IMR-90 (cell line): ENCODE results near the gene STAM. TPM values are rescaled to one million over a fixed set of nuclear protein-coding genes. Genes with fewer than 3 reads are reported as not detected.
A peak's percentile ranks its signal among the peaks of the same experiment; 100 is the strongest.

ENCODE experiments used
- ATAC-seq: fragments of 200-7000 bp; cut with Tn5 transposase; 2 replicates; pipeline ENCODE4 v1.9.1; 2020; ENCODE audit warnings: low read depth, mild to moderate bottlenecking, moderate library complexity
- BruUV-seq: library from RNA; stranded (reverse); fragments of 400-500 nt; replicated peaks from 2 replicates; lab custom pipeline; 2021; lab: Mats Ljungman, UMichigan
- CTCF ChIA-PET: fragments of 300-600 bp; formaldehyde crosslinking; extraction: SDS; loops from one replicate; lab custom pipeline; 2021; ENCODE audit warnings: antibody characterized with exemption; lab: Yijun Ruan, JAX
- POLR2A ChIA-PET: fragments of 300-600 bp; sonication (Branson Sonifier 250); formaldehyde crosslinking; loops from one replicate; lab custom pipeline; 2022; ENCODE audit warnings: antibody characterized with exemption; ENCODE audit not compliant: unreplicated experiment; lab: Charles Lee
- DNase-seq: peaks from one replicate; pipeline ENCODE4 v3.0.0; 2013
- H2AFZ ChIP-seq: replicated peaks from 2 replicates; pipeline ENCODE3; 2013; ENCODE audit warnings: low read length, mild to moderate bottlenecking; ENCODE audit not compliant: poor library complexity
- H2AK5ac ChIP-seq: 2 replicates; pipeline ENCODE4 v1.6.1; 2013; ENCODE audit warnings: low read depth, low read length, inconsistent platforms
- H2AK9ac ChIP-seq: replicated peaks from 2 replicates; pipeline ENCODE3; 2013; ENCODE audit warnings: mild to moderate bottlenecking, low read depth, low read length, moderate library complexity; ENCODE audit not compliant: poor library complexity
- H2BK120ac ChIP-seq: 2 replicates; pipeline ENCODE4 v1.6.1; 2013; ENCODE audit warnings: low read depth, low read length, inconsistent platforms
- H2BK15ac ChIP-seq: 3 replicates; pipeline ENCODE4 v1.6.1; 2013; ENCODE audit warnings: low read depth, low read length, inconsistent platforms
- H2BK20ac ChIP-seq: 2 replicates; pipeline ENCODE4 v1.6.1; 2013; ENCODE audit warnings: low read depth, mild to moderate bottlenecking, inconsistent platforms, low read length, moderate library complexity
- H2BK5ac ChIP-seq: 2 replicates; pipeline ENCODE4 v1.6.1; 2013; ENCODE audit warnings: mild to moderate bottlenecking, low read depth, low read length, inconsistent platforms; ENCODE audit not compliant: poor library complexity, severe bottlenecking
- H3K14ac ChIP-seq: replicated peaks from 2 replicates; pipeline ENCODE4 v1.6.1; 2013; ENCODE audit warnings: low read depth, low read length, inconsistent platforms
- H3K18ac ChIP-seq: 2 replicates; pipeline ENCODE4 v1.6.1; 2013; ENCODE audit warnings: low read depth, low read length, control low read depth
- H3K23ac ChIP-seq: 2 replicates; pipeline ENCODE4 v1.6.1; 2013; ENCODE audit warnings: low read depth, low read length, inconsistent platforms
- H3K27ac ChIP-seq: 2 replicates; pipeline ENCODE4 v1.5.1; 2013; ENCODE audit warnings: mild to moderate bottlenecking, control low read depth, low read length; ENCODE audit not compliant: insufficient read depth
- H3K27me3 ChIP-seq: 2 replicates; pipeline ENCODE4 v1.6.1; 2013; ENCODE audit warnings: low read length; ENCODE audit not compliant: control insufficient read depth, insufficient read depth
- H3K36me3 ChIP-seq: 2 replicates; pipeline ENCODE4 v1.6.1; 2013; ENCODE audit warnings: low read length, mixed read lengths; ENCODE audit not compliant: control insufficient read depth, insufficient read depth
- H3K4ac ChIP-seq: 2 replicates; pipeline ENCODE4 v1.6.1; 2013; ENCODE audit warnings: low read depth, low read length, inconsistent platforms
- H3K4me1 ChIP-seq: 2 replicates; pipeline ENCODE4 v1.6.1; 2013; ENCODE audit warnings: low read length, mixed read lengths; ENCODE audit not compliant: control insufficient read depth, insufficient read depth
- H3K4me2 ChIP-seq: 2 replicates; pipeline ENCODE4 v1.6.1; 2013; ENCODE audit warnings: low read depth, mild to moderate bottlenecking, control low read depth, low read length, moderate library complexity
- H3K4me3 ChIP-seq: 2 replicates; pipeline ENCODE4 v1.5.1; 2013; ENCODE audit warnings: low read depth, mild to moderate bottlenecking, control low read depth, low read length, moderate library complexity; ENCODE audit not compliant: insufficient read depth
- H3K56ac ChIP-seq: 2 replicates; pipeline ENCODE4 v1.6.1; 2013; ENCODE audit warnings: low read length, inconsistent platforms; ENCODE audit not compliant: insufficient read depth; ENCODE audit errors: extremely low read depth
- H3K79me1 ChIP-seq, 2 experiments: 2 replicates each; pipeline ENCODE4 v1.6.1; 2013; ENCODE audit warnings: low read length in 2 of 2, inconsistent platforms in 1 of 2, low read depth in 1 of 2
- H3K9ac ChIP-seq: 2 replicates; pipeline ENCODE4 v1.6.1; 2013; ENCODE audit warnings: low read depth, low read length, control low read depth
- H3K9me1 ChIP-seq: 2 replicates; pipeline ENCODE4 v1.6.1; 2013; ENCODE audit warnings: low read length, inconsistent platforms; ENCODE audit not compliant: insufficient read depth
- H3K9me3 ChIP-seq: 2 replicates; pipeline ENCODE4 v1.6.1; 2013; ENCODE audit warnings: low read length; ENCODE audit not compliant: control insufficient read depth, insufficient read depth
- H4K20me1 ChIP-seq: 2 replicates; pipeline ENCODE4 v1.6.1; 2013; ENCODE audit warnings: low read length, inconsistent platforms; ENCODE audit not compliant: insufficient read depth
- H4K5ac ChIP-seq: 2 replicates; pipeline ENCODE4 v1.6.1; 2013; ENCODE audit warnings: mild to moderate bottlenecking, low read depth, low read length, control low read depth
- H4K8ac ChIP-seq, 2 experiments: 2 replicates each; pipeline ENCODE4 v1.6.1; 2013; ENCODE audit warnings: low read depth in 2 of 2, low read length in 2 of 2, control low read depth in 1 of 2, inconsistent platforms in 1 of 2
- H4K91ac ChIP-seq: 2 replicates; pipeline ENCODE4 v1.6.1; 2013; ENCODE audit warnings: low read depth, low read length, inconsistent platforms; ENCODE audit not compliant: insufficient read depth
- BHLHE40 ChIP-seq: fragments of 150-350 bp; IDR thresholded peaks from 2 replicates; pipeline ENCODE4 v1.6.1; 2016; ENCODE audit warnings: mild to moderate bottlenecking, low read depth, low read length
- CEBPB ChIP-seq: IDR thresholded peaks from 2 replicates; pipeline ENCODE4 v1.6.1; 2012; ENCODE audit warnings: low read depth, low read length, improper control_type of control experiment
- CHD1 ChIP-seq: IDR thresholded peaks from 2 replicates; pipeline ENCODE4 v1.6.1; 2012; ENCODE audit warnings: low read depth, low read length, improper control_type of control experiment
- FOS ChIP-seq: fragments of 150-350 bp; IDR thresholded peaks from 2 replicates; pipeline ENCODE4 v1.6.1; 2016; ENCODE audit warnings: low read depth, low read length
- MAZ ChIP-seq: IDR thresholded peaks from 2 replicates; pipeline ENCODE4 v1.6.1; 2012; ENCODE audit warnings: low read depth, mild to moderate bottlenecking, low read length, improper control_type of control experiment, moderate library complexity, borderline replicate concordance
- MXI1 ChIP-seq: IDR thresholded peaks from 2 replicates; pipeline ENCODE4 v1.6.1; 2012; ENCODE audit warnings: low read depth, mild to moderate bottlenecking, low read length, moderate library complexity, borderline replicate concordance
- POLR2A ChIP-seq: IDR thresholded peaks from 2 replicates; pipeline ENCODE4 v1.6.1; 2012; ENCODE audit warnings: mild to moderate bottlenecking, low read depth, low read length
- RAD21 ChIP-seq: IDR thresholded peaks from 2 replicates; pipeline ENCODE4 v1.6.1; 2012; ENCODE audit warnings: low read length, improper control_type of control experiment
- RFX5 ChIP-seq: IDR thresholded peaks from 2 replicates; pipeline ENCODE4 v1.8.0; 2012; ENCODE audit warnings: low read depth, mild to moderate bottlenecking, low read length, moderate library complexity
- SMC3 ChIP-seq: fragments of 150-350 bp; IDR thresholded peaks from 2 replicates; pipeline ENCODE4 v1.6.1; 2016; ENCODE audit warnings: low read depth, mild to moderate bottlenecking, antibody characterized with exemption, low read length, moderate library complexity
- USF2 ChIP-seq: fragments of 150-350 bp; IDR thresholded peaks from 2 replicates; pipeline ENCODE4 v1.6.1; 2017; ENCODE audit warnings: mild to moderate bottlenecking, antibody characterized with exemption, low read length, low read depth
- WGBS, 2 experiments: methylation state at CpG; one replicate each; pipeline versions ENCODE4 v1.1.5 to v1.1.7; 2013; ENCODE audit warnings: missing lambda C conversion rate in 2 of 2; ENCODE audit not compliant: insufficient read length in 1 of 2; ENCODE audit errors: extremely low coverage in 2 of 2; 5-methylcytosine and 5-hydroxymethylcytosine counted together
- dilution Hi-C: fragments of 300-500 bp; cut with HindIII; formaldehyde crosslinking; loops from one replicate; pipeline ENCODE4 v1.14.3; 2018; ENCODE audit warnings: low sequenced_read_pairs; ENCODE audit not compliant: unreplicated experiment
- in situ Hi-C: fragments of 300-500 bp; cut with MboI; formaldehyde crosslinking; loops from 3 replicates; pipeline ENCODE4 v1.14.3; 2019; ENCODE audit warnings: low sequenced_read_pairs, inconsistent platforms, mixed read lengths
- intact Hi-C: fragments of 100-400 bp; cut with micrococcal nuclease; formaldehyde crosslinking; loops from 2 replicates; pipeline ENCODE4 v1.10.0; 2022
- polyA plus RNA-seq, 3 experiments: library from polyadenylated mRNA; depleted of rRNA; stranded (reverse); fragments of >200 nt; gene quantifications; 2 replicates each; pipeline ENCODE4 v1.2.3, GENCODE V29; 2012; ENCODE audit warnings: low replicate concordance in 1 of 3
- total RNA-seq: library from RNA; depleted of rRNA; stranded (reverse); fragments of >200 nt; gene quantifications from 2 replicates; pipeline ENCODE4 v1.2.3, GENCODE V29; 2012
- TF ChIP-seq, protein P1 (sequence below): conservative IDR thresholded peaks from 2 replicates; pipeline ENCODE4 v1.5.1; 2012; ENCODE audit warnings: mild to moderate bottlenecking, low read depth, low read length, improper control_type of control experiment
- TF ChIP-seq, protein P2 (sequence below): fragments of 150-350 bp; IDR thresholded peaks from 2 replicates; pipeline ENCODE4 v1.6.1; 2016; ENCODE audit warnings: low read depth, mild to moderate bottlenecking, low read length, moderate library complexity, borderline replicate concordance

The STAM gene
- total and polyA plus RNA-seq, 2 of the 4 experiments (the other 2 are of a cell fraction) = 22.9 to 23.3 TPM

DNA sequence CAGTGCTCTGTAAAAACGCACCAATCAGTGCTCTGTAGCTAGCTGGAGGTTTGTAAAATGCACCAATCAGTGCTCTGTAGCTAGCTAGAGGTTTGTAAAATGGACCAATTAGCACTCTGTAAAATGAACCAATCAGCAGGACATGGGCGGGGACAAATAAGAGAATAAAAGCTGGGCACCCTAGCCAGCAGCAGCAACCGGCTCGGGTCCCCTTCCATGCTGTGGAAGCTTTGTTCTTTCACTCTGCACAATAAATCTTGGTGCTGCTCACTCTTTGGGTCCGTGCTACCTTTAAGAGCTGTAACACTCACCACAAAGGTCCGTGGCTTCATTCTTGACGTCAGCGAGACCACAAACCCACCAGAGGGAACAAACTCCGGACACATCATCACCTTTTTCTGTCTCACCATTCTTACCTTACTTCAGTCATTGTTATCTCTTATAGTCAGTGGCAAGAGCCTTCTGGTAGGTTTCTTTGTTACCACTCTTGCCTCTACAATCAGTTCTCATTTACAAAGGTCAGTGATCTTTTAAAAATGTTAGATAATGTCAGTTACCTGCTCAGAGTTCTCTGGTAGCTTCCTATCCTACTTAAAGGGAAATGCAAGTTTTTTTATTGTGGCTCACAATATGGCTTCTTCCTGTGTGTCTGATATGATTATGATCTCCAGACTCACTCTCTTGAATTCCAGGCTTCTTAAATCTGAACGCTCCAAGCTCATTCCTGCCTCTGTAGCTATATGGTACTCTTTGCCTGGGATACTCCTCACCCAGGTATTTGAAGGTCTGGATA is 4.5 kb downstream of the STAM start:
- H3K27me3 ChIP-seq = no peaks in the 10 kb centered on the region
- no TSS peak for BruUV-seq
- CTCF ChIA-PET = no interaction called here
- no peak overlapping the region for H2AFZ ChIP-seq
- H3K23ac ChIP-seq = no peak overlapping the region
- H2BK20ac ChIP-seq = no peak overlapping the region
- ATAC-seq (no peak), DNase-seq (no peak)
- H3K14ac ChIP-seq = no peak overlapping the region
- no peaks in the 10 kb centered on the region for H3K9me3 ChIP-seq
- H3K4me3 ChIP-seq = no peak overlapping the region
- in situ Hi-C loops = no loop called here
- intact Hi-C loops = no loop called here
- H3K79me1 ChIP-seq = peaks cover 16 to 57% of the 10 kb centered on the region in 2 experiments; a peak in 3 of 4 replicates
- H2AK5ac ChIP-seq = no peak overlapping the region
- H3K56ac ChIP-seq = no peak overlapping the region
- H3K36me3 ChIP-seq = no peaks in the 10 kb centered on the region; the same call in 1 of the 2 replicates
- no peak overlapping the region for H3K9ac ChIP-seq
- H2AK9ac ChIP-seq = no peak overlapping the region
- peaks cover 8% of the 10 kb centered on the region; the same call in 1 of the 2 replicates for H3K9me1 ChIP-seq
- H2BK15ac ChIP-seq = no peak overlapping the region
- H3K4ac ChIP-seq = no peak overlapping the region
- dilution Hi-C loops = no loop called here
- no peak overlapping the region for H4K91ac ChIP-seq
- H2BK5ac ChIP-seq = no peak overlapping the region
- 0 out of 4 replicates have a peak overlapping the region, but pooled peaks of 1 of the 2 experiments have one; percentile 9 for H4K8ac ChIP-seq
- no peak overlapping the region for H4K5ac ChIP-seq
- H3K27ac ChIP-seq = no peak overlapping the region
- H4K20me1 ChIP-seq = peaks cover 47% of the 10 kb centered on the region
- WGBS, 2 experiments = 100% methylated on average over 3 of the region's 10 CpGs; no CpG with 5 or more reads in 1 of the 2 experiments
- TF ChIP-seq RAD21 = no peak
- TF ChIP-seq, protein P1, sequence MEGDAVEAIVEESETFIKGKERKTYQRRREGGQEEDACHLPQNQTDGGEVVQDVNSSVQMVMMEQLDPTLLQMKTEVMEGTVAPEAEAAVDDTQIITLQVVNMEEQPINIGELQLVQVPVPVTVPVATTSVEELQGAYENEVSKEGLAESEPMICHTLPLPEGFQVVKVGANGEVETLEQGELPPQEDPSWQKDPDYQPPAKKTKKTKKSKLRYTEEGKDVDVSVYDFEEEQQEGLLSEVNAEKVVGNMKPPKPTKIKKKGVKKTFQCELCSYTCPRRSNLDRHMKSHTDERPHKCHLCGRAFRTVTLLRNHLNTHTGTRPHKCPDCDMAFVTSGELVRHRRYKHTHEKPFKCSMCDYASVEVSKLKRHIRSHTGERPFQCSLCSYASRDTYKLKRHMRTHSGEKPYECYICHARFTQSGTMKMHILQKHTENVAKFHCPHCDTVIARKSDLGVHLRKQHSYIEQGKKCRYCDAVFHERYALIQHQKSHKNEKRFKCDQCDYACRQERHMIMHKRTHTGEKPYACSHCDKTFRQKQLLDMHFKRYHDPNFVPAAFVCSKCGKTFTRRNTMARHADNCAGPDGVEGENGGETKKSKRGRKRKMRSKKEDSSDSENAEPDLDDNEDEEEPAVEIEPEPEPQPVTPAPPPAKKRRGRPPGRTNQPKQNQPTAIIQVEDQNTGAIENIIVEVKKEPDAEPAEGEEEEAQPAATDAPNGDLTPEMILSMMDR = no peak
- no peak for TF ChIP-seq USF2
- no peak for TF ChIP-seq BHLHE40
- no peak for TF ChIP-seq FOS
- TF ChIP-seq MAZ = no peak
- no peak for TF ChIP-seq MXI1
- TF ChIP-seq POLR2A = no peak
- TF ChIP-seq CHD1 = no peak
- no peak for TF ChIP-seq RFX5
- TF ChIP-seq CEBPB = no peak
- TF ChIP-seq, protein P2, sequence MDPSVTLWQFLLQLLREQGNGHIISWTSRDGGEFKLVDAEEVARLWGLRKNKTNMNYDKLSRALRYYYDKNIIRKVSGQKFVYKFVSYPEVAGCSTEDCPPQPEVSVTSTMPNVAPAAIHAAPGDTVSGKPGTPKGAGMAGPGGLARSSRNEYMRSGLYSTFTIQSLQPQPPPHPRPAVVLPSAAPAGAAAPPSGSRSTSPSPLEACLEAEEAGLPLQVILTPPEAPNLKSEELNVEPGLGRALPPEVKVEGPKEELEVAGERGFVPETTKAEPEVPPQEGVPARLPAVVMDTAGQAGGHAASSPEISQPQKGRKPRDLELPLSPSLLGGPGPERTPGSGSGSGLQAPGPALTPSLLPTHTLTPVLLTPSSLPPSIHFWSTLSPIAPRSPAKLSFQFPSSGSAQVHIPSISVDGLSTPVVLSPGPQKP = no peak
- no peak for TF ChIP-seq SMC3
- no peak overlapping the region for H2BK120ac ChIP-seq
- no peak overlapping the region for H3K18ac ChIP-seq
- POLR2A ChIA-PET = no interaction called here
- no peak overlapping the region for H3K4me2 ChIP-seq
- H3K4me1 ChIP-seq = peaks cover 10% of the 10 kb centered on the region
